ENCODE data around the gene CABP5. TPM values are rescaled to one million over a fixed set of nuclear protein-coding genes. Genes with fewer than 3 reads are reported as not detected.

CABP5 gene
- polyA plus RNA-seq, 3 donors: 0.17 TPM; not detected in 2

DNA sequence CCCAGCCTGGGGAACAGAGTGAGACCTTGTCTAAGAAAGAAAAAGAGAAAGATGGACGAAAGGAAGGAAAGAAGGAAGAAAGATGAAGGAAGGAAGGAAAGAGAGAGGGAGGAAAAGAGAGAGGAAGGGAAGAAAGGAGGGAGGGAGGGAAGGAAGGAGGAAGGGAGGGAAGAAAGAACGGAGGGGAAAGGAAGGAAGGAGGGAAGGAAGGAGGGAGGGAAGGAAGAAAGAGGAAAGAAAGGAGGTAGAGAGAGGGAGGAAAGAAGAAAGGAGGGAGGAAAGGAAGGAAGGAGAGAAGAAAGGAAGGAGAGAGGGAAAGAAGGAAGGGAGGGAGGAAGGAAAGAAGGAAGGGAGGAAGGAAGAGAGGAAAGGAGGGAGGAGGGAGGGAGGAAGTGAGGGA lies 20.9 kb downstream of the CABP5 start:
- Histone ChIP-seq H3K9me3 (replicated peaks in 1 of 2; ENCODE audit: control insufficient read depth in 1 of 2, insufficient read depth in 1 of 2, low read length in 2 of 2) (no peaks in the 10 kb centered on the region), H3K4me3 (replicated peaks in 1 of 3; ENCODE audit: low read depth in 2 of 3, low read length in 3 of 3) (no peak overlapping the region), H3K27me3 (ENCODE audit: control insufficient read depth in 2 of 2, insufficient read depth in 2 of 2, low read length in 2 of 2) (peaks cover 0 to 3% of the 10 kb centered on the region in 2 donors), H2AFZ (ENCODE audit: insufficient read depth, low read depth, low read length, poor library complexity, severe bottlenecking) (no peak overlapping the region), H3K27ac (ENCODE audit: low read depth in 1 of 2, low read length in 2 of 2) (no peak overlapping the region), H4K20me1 (ENCODE audit: insufficient read depth, low read length) (no peaks in the 10 kb centered on the region), H3K4me1 (ENCODE audit: control insufficient read depth in 1 of 2, insufficient read depth in 2 of 2, low read length in 2 of 2) (no peaks in the 10 kb centered on the region), H3K36me3 (replicated peaks in 1 of 2; ENCODE audit: control insufficient read depth in 1 of 2, insufficient read depth in 2 of 2, low read length in 2 of 2) (no peaks in the 10 kb centered on the region), H3K9ac (ENCODE audit: insufficient read depth, low read length, poor library complexity, severe bottlenecking) (no peak overlapping the region), H3K4me2 (replicated peaks; ENCODE audit: extremely low read depth, low read length, poor library complexity, severe bottlenecking) (no peak overlapping the region), H3K79me2 (ENCODE audit: insufficient read depth, low read length) (no peaks in the 10 kb centered on the region)
- WGBS (ENCODE audit: insufficient coverage): 70% methylated on average over 2 of the region's 2 CpGs
- TF ChIP-seq, protein P1, sequence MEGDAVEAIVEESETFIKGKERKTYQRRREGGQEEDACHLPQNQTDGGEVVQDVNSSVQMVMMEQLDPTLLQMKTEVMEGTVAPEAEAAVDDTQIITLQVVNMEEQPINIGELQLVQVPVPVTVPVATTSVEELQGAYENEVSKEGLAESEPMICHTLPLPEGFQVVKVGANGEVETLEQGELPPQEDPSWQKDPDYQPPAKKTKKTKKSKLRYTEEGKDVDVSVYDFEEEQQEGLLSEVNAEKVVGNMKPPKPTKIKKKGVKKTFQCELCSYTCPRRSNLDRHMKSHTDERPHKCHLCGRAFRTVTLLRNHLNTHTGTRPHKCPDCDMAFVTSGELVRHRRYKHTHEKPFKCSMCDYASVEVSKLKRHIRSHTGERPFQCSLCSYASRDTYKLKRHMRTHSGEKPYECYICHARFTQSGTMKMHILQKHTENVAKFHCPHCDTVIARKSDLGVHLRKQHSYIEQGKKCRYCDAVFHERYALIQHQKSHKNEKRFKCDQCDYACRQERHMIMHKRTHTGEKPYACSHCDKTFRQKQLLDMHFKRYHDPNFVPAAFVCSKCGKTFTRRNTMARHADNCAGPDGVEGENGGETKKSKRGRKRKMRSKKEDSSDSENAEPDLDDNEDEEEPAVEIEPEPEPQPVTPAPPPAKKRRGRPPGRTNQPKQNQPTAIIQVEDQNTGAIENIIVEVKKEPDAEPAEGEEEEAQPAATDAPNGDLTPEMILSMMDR (IDR thresholded peaks at IDR 0.05): no peak
- Mint-ChIP-seq H3K4me3 (no peak overlapping the region), H3K4me1 (no peaks in the 10 kb centered on the region), H3K36me3 (no peaks in the 10 kb centered on the region), H3K27me3 (ENCODE audit: low read depth in 3 of 3) (peaks cover 0 to 8% (median 5%) of the 10 kb centered on the region in 3 donors), H3K27ac (no peak overlapping the region), H3K9me3 (peaks cover 0 to 3% (median 0%) of the 10 kb centered on the region in 7 donors)
- intact Hi-C loops (cut with micrococcal nuclease): no loop called here
- DNase-seq: no peak

DNA sequence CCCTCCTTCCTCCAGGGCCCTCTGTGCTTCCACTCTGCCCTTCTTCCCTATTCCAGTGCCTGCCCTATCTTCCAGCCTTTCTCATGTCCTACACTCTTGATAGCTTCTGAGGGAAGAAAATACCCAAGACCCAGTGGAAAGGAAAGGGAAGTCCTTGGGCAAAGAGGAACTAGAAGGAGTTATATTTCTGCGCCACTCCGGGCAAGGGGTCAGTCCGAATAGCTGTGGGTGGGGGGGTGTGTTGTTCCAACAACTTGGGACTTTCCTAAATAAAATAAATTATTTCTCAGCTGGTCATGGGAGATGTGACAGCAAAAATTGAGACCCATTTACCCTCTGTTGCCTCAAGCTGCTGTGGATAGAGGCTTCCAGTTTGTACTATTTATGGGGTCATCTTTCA lies 23.2 kb downstream of the CABP5 start:
- peaks cover under 1 to 2% of the 10 kb centered on the region in 2 donors for H3K27me3 ChIP-seq (ENCODE audit: control insufficient read depth in 2 of 2, insufficient read depth in 2 of 2, low read length in 2 of 2)
- H3K9me3 Mint-ChIP-seq: peaks cover 0 to 3% (median 0%) of the 10 kb centered on the region in 7 donors
- intact Hi-C loops (cut with micrococcal nuclease): no loop called here

More for the DNA sequence above, 23.2 kb downstream of the CABP5 start:
- Histone ChIP-seq H3K9me3 (replicated peaks in 1 of 2; ENCODE audit: control insufficient read depth in 1 of 2, insufficient read depth in 1 of 2, low read length in 2 of 2) (no peaks in the 10 kb centered on the region), H3K4me2 (replicated peaks; ENCODE audit: extremely low read depth, low read length, poor library complexity, severe bottlenecking) (no peak overlapping the region), H4K20me1 (ENCODE audit: insufficient read depth, low read length) (no peaks in the 10 kb centered on the region), H3K4me1 (ENCODE audit: control insufficient read depth in 1 of 2, insufficient read depth in 2 of 2, low read length in 2 of 2) (no peaks in the 10 kb centered on the region), H3K9ac (ENCODE audit: insufficient read depth, low read length, poor library complexity, severe bottlenecking) (no peak overlapping the region), H3K79me2 (ENCODE audit: insufficient read depth, low read length) (no peaks in the 10 kb centered on the region), H2AFZ (ENCODE audit: insufficient read depth, low read depth, low read length, poor library complexity, severe bottlenecking) (no peak overlapping the region), H3K36me3 (replicated peaks in 1 of 2; ENCODE audit: control insufficient read depth in 1 of 2, insufficient read depth in 2 of 2, low read length in 2 of 2) (no peaks in the 10 kb centered on the region), H3K27ac (ENCODE audit: low read depth in 1 of 2, low read length in 2 of 2) (no peak overlapping the region), H3K4me3 (replicated peaks in 1 of 3; ENCODE audit: low read depth in 2 of 3, low read length in 3 of 3) (no peak overlapping the region)
- H3K36me3 Mint-ChIP-seq: no peaks in the 10 kb centered on the region
- H3K27me3 Mint-ChIP-seq (ENCODE audit: low read depth in 3 of 3): peaks cover 5 to 10% (median 9%) of the 10 kb centered on the region in 3 donors
- H3K4me3 Mint-ChIP-seq: no peak overlapping the region
- no peaks in the 10 kb centered on the region for H3K4me1 Mint-ChIP-seq
- no CpG with 5 or more reads among the region's 3 CpGs for WGBS (ENCODE audit: insufficient coverage)
- TF ChIP-seq, protein P1 (IDR thresholded peaks at IDR 0.05): no peak
- peak overlapping the region in 1 of 7 donors; percentile 14 for H3K27ac Mint-ChIP-seq
- no peak for DNase-seq
